Neural progenitor cell (in vitro differentiated cells): ENCODE measurements around the gene FAM227A.
"Not testable (repeated sequence)": the region's sequence is repeated elsewhere in the genome, so short reads cannot be mapped to it uniquely, and the experiment has no call there.

Experiments used
- EZH2 ChIP-seq: fragments of 200-600 bp; sonication (generic); IDR thresholded peaks from 2 replicates; pipeline ENCODE4 v1.6.1; 2017; ENCODE audit warnings: antibody characterized with exemption, mild to moderate bottlenecking, moderate library complexity
- EZH2phosphoT487 ChIP-seq: fragments of 200-600 bp; sonication (generic); IDR thresholded peaks from 2 replicates; pipeline ENCODE4 v1.6.1; 2017; ENCODE audit warnings: antibody characterized with exemption

DNA sequence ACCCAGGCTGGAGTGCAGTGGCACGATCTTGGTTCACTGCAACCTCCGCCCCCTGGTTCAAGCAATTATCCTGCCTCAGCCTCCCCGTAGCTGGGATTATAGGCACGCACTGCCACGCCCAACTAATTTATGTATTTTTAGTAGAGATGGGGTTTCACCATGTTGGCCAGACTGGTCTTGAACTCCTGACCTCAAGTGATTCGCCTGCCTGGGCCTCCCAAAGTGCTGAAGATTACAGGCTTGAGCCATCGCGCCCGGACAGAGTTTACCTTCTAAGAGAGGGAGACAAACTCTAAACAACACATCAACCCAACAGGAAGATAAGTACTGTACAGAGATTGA lies 41.2 kb downstream of the FAM227A start:
- TF ChIP-seq EZH2phosphoT487, EZH2: not testable (repeated sequence)
